HL-60 (cell line): ENCODE measurements around the gene KIAA0232.

Experiments
- DNase-seq, 2 experiments: peaks; one replicate each; pipeline ENCODE4 v3.0.0-alpha.2; 2010 to 2020; ENCODE audit warnings: low read depth in 1 of 2, low spot score in 1 of 2
- H3K27ac ChIP-seq: fragments of 250-450 bp; sonication (Bioruptor Pico); replicated peaks from 2 replicates; pipeline ENCODE4 v1.5.1; 2020; ENCODE audit warnings: mild to moderate bottlenecking, moderate library complexity
- H3K27me3 ChIP-seq: fragments of 250-450 bp; sonication (Bioruptor Pico); 2 replicates; pipeline ENCODE4 v1.5.1; 2021; ENCODE audit warnings: mild to moderate bottlenecking, moderate library complexity; ENCODE audit not compliant: insufficient read depth, poor library complexity, severe bottlenecking
- H3K4me3 ChIP-seq: replicated peaks from 2 replicates; pipeline ENCODE4 v1.5.1; 2011; ENCODE audit warnings: mild to moderate bottlenecking, control low read depth, low read length; ENCODE audit not compliant: insufficient read depth
- GABPA ChIP-seq: IDR thresholded peaks from 2 replicates; pipeline ENCODE4 v1.6.1; 2012; ENCODE audit warnings: low read depth
- POLR2AphosphoS5 ChIP-seq: IDR thresholded peaks from 2 replicates; pipeline ENCODE4 v1.6.1; 2012; ENCODE audit warnings: low read depth
- SPI1 ChIP-seq: IDR thresholded peaks from 2 replicates; pipeline ENCODE4 v1.6.1; 2012; ENCODE audit warnings: low read depth, mild to moderate bottlenecking, borderline replicate concordance
- TF ChIP-seq, protein P1 (sequence below): IDR thresholded peaks from one replicate; pipeline ENCODE4 v1.5.1; 2011; ENCODE audit warnings: low read length, control low read depth, inconsistent platforms; ENCODE audit not compliant: insufficient read depth
- TF ChIP-seq, protein P2 (sequence below): IDR thresholded peaks from 2 replicates; pipeline ENCODE4 v1.6.1; 2012; ENCODE audit warnings: low read depth; ENCODE audit not compliant: insufficient replicate concordance

The KIAA0232 gene

DNA sequence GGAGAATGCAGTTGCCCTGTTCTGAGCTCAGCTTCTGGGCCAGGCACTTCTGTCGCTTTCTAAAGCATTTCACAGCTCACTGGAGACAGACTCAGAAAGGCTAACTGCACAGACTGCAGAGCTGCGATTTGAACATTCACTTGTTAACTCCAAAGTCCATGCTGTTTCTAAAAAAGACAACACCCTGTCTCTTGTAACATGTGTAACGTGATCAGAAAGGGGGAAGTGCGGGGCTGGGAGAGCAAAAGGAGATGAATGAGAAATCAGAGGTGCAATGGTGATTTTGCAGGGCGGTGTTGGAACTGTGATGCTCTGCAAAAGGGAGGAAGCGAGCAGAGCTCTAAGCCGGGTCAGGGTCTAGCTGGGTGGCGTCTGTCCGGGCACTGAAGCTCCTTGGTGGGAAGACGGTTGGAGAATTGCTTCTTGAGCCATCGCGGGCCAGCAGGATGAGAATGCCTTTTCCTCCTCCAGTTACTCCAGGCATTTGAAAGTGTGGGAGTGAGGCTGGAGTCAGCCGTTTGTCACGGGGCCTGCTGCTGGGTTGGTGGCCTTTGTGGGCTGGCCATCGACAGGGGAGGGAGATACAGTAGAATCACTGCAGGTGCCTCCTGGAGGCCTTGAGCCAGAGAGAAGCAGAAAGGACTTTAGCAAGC is 147.4 kb downstream of the KIAA0232 start:
- Histone ChIP-seq H3K27me3 (no peaks in the 10 kb centered on the region), H3K27ac (no peak overlapping the region), H3K4me3 (no peak overlapping the region)
- TF ChIP-seq SPI1: peak; percentile 96
- TF ChIP-seq, protein P1, sequence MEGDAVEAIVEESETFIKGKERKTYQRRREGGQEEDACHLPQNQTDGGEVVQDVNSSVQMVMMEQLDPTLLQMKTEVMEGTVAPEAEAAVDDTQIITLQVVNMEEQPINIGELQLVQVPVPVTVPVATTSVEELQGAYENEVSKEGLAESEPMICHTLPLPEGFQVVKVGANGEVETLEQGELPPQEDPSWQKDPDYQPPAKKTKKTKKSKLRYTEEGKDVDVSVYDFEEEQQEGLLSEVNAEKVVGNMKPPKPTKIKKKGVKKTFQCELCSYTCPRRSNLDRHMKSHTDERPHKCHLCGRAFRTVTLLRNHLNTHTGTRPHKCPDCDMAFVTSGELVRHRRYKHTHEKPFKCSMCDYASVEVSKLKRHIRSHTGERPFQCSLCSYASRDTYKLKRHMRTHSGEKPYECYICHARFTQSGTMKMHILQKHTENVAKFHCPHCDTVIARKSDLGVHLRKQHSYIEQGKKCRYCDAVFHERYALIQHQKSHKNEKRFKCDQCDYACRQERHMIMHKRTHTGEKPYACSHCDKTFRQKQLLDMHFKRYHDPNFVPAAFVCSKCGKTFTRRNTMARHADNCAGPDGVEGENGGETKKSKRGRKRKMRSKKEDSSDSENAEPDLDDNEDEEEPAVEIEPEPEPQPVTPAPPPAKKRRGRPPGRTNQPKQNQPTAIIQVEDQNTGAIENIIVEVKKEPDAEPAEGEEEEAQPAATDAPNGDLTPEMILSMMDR: no peak
- peak in 1 of 2 experiments; percentile 79 for DNase-seq

DNA sequence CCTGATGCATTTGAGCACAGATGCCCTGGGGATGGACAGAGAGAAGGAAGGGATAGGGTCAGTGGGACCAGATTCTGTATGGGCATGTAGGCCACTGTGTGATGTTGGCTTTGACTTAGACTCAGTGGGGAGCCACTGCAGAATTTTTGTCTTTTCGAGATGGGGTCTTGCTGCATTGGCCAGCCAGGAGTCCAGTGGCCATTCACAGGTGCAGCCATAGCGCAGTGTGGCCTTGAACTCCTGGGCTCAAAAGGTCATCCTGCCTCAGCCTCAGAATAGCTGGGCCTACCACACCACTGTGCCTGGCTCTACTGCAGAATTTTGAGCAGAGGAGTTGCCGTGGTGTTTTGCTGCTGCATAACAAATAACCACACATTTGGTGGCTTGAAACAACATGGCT is 149.9 kb downstream of the KIAA0232 start:
- Histone ChIP-seq H3K27ac (no peak overlapping the region), H3K27me3 (no peaks in the 10 kb centered on the region), H3K4me3 (no peak overlapping the region)
- DNase-seq: no peak
- TF ChIP-seq, protein P2, sequence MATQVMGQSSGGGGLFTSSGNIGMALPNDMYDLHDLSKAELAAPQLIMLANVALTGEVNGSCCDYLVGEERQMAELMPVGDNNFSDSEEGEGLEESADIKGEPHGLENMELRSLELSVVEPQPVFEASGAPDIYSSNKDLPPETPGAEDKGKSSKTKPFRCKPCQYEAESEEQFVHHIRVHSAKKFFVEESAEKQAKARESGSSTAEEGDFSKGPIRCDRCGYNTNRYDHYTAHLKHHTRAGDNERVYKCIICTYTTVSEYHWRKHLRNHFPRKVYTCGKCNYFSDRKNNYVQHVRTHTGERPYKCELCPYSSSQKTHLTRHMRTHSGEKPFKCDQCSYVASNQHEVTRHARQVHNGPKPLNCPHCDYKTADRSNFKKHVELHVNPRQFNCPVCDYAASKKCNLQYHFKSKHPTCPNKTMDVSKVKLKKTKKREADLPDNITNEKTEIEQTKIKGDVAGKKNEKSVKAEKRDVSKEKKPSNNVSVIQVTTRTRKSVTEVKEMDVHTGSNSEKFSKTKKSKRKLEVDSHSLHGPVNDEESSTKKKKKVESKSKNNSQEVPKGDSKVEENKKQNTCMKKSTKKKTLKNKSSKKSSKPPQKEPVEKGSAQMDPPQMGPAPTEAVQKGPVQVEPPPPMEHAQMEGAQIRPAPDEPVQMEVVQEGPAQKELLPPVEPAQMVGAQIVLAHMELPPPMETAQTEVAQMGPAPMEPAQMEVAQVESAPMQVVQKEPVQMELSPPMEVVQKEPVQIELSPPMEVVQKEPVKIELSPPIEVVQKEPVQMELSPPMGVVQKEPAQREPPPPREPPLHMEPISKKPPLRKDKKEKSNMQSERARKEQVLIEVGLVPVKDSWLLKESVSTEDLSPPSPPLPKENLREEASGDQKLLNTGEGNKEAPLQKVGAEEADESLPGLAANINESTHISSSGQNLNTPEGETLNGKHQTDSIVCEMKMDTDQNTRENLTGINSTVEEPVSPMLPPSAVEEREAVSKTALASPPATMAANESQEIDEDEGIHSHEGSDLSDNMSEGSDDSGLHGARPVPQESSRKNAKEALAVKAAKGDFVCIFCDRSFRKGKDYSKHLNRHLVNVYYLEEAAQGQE: no peak
- TF ChIP-seq GABPA (no peak), POLR2AphosphoS5 (no peak), SPI1 (no peak)
- TF ChIP-seq, protein P1: no peak

DNA sequence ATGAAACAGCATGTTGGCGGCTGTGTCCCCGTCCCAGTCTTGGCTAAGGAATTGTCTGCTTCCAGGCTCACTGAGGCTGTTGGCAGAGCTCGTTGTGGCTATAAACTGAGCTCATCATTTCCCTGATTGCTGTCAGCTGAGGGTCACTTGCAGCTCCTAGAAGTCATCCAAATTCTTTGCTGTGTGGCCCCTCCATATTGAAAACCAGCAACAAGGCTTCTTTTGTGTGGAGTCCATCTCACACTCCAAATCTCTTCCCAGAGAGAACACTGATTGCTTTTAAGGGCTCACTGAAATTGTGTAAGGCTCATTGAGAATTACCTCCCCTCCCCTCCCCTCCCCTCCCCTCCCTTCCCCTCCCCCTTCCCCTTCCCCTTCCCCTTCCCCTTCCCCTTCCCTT is 150.4 kb downstream of the KIAA0232 start:
- Histone ChIP-seq H3K27ac (no peak overlapping the region), H3K4me3 (no peak overlapping the region), H3K27me3 (no peaks in the 10 kb centered on the region)
- no peak for DNase-seq
- TF ChIP-seq, protein P1: no peak
- TF ChIP-seq POLR2AphosphoS5 (no peak), SPI1 (no peak), GABPA (no peak)
- TF ChIP-seq, protein P2: no peak
